Measurements from ENCODE around the gene GADD45B. TPM values are rescaled to one million over a fixed set of nuclear protein-coding genes. Genes with fewer than 3 reads are reported as not detected.
A peak's percentile ranks its signal among the peaks of the same experiment; 100 is the strongest.

The GADD45B gene
- total RNA-seq, 2 donors from 2014 or later: 40.6 to 80.0 TPM

DNA sequence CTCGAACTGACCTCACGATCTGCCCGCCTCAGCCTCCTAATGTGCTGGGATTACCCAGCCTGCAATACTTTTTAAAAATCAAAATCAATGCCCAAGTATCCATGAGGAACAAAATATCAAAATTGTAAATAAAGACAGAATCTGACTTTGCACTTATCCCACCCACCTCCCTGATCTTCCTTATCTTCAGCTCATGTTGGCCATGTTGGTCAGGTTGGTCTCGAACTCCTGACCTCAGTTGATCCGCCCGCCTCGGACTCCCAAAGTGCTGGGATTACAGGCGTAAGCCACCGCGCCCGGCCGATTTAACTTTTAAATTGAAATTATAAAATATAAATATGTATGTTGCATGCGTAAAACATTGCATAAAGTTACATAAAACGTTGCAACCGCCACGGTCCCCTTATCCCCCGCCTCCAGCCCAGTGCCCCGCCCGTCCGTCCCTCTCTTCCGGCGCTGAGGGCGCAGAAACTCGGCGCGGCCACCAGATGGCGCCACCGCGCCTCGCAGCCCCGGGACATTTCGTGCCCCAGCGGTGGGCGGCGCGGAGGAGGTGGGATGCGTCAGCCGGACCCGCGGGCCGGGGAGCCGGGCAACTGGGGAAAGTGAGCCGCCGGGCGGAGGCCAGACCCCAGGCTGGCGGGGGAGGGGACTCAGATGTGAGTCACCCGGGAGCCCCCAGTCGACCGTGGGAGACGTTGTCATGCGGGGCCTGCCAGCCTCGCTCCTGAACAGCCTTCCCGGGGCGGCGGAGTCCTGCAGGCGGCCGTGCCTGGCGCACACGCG, 1.5 kb upstream of the GADD45B start:
- peak; percentile 40 for ATAC-seq (replicated peaks)
- Mint-ChIP-seq H3K27me3 (no peaks in the 10 kb centered on the region), H3K27ac (peak overlapping the region; percentile 98)

DNA sequence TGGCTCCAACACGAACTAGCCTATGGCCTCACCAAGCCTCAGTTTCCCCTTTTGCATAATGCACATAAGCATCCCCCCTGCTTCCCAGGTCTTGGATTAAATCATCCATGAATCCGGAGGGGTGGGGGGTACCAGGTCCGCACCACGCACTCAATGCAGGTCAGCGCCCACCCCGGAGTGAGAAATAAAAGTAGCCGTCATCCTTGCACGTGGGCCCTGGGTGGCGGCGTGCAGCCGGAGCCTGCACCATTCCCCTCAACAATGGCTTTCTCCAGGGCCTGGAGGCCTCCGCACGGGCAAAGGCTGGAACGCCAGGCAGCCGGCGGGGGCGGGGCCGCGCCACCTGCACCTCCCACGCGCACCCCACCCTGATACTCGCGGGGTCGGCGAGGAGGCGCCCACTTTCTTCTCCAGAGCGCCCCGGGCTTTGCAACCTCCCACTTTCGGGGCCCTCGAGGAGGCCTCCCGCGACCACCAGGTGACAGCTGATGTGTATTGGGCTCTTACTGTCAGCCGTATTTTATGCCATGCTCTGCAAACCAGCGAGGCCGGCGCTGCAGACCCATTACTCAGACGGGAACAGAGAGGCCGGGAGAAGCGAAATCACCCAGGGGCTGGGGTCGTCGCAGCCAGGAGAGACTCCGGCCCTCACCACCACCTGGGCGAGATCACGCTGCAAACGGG, 767 bp upstream of the GADD45B start:
- peak overlapping the region; percentile 98 for H3K4me3 Mint-ChIP-seq
- H3K9me3 Mint-ChIP-seq: no peaks in the 10 kb centered on the region
- H3K27ac Mint-ChIP-seq: peak overlapping the region; percentile 98
- peaks cover 8% of the 10 kb centered on the region for H3K4me1 Mint-ChIP-seq
- no peaks in the 10 kb centered on the region for H3K27me3 Mint-ChIP-seq
- H3K36me3 Mint-ChIP-seq (ENCODE audit: low read depth): peaks cover 38% of the 10 kb centered on the region
- peak; percentile 40 for ATAC-seq (replicated peaks)

More for the DNA sequence above, 1.5 kb upstream of the GADD45B start:
- H3K36me3 Mint-ChIP-seq (ENCODE audit: low read depth): peaks cover 38% of the 10 kb centered on the region
- no peaks in the 10 kb centered on the region for H3K9me3 Mint-ChIP-seq
- H3K4me3 Mint-ChIP-seq: peak overlapping the region; percentile 98
- H3K4me1 Mint-ChIP-seq: peaks cover 12% of the 10 kb centered on the region

DNA sequence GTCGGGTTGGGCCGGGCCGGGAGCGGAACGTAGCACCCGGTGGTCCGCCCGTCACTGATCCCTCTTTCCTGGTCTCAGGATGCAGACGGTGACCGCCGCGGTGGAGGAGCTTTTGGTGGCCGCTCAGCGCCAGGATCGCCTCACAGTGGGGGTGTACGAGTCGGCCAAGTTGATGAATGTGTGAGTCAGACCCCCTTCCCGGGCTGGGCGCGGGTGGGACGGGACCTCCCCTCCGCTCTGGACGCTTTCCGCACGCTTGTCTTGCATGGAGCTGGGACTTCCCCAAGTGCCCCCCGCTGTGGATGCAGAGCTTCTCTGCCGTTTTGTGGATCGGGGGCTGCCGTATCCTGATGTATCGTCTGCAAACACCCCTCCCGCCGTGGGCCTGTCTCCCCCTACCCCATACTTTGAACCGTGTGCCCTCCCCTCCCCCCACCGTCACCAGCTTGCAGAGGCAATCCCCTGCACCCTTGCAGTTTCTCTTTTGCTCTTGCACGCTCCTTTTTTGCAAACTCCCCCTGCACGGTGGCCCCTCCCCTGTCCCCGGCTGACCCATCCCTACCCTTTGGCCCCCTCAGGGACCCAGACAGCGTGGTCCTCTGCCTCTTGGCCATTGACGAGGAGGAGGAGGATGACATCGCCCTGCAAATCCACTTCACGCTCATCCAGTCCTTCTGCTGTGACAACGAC, 669 bp downstream of the GADD45B start:
- Mint-ChIP-seq H3K9me3 (no peaks in the 10 kb centered on the region), H3K27me3 (no peaks in the 10 kb centered on the region), H3K4me1 (peaks cover 8% of the 10 kb centered on the region), H3K36me3 (ENCODE audit: low read depth) (peaks cover 38% of the 10 kb centered on the region), H3K4me3 (peak overlapping the region; percentile 98), H3K27ac (peak overlapping the region; percentile 98)
- ATAC-seq (replicated peaks): peak; percentile 49

DNA sequence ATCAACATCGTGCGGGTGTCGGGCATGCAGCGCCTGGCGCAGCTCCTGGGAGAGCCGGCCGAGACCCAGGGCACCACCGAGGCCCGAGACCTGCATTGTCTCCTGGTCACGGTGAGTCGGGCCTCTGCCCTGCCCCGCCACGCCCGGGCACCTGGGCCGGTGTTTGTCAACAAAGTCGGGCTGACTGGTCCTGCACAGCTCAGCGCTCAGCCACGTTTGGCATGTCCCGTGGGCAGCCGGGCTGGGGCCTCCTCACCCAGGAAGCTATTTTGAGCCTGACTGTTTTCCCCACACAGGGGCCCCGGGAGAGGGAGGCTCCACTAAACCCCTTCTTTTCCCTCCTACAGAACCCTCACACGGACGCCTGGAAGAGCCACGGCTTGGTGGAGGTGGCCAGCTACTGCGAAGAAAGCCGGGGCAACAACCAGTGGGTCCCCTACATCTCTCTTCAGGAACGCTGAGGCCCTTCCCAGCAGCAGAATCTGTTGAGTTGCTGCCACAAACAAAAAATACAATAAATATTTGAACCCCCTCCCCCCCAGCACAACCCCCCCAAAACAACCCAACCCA, 1.3 kb downstream of the GADD45B start:
- no peak for ATAC-seq (replicated peaks)
- peak overlapping the region; percentile 98 for H3K27ac Mint-ChIP-seq
- no peaks in the 10 kb centered on the region for H3K27me3 Mint-ChIP-seq

DNA sequence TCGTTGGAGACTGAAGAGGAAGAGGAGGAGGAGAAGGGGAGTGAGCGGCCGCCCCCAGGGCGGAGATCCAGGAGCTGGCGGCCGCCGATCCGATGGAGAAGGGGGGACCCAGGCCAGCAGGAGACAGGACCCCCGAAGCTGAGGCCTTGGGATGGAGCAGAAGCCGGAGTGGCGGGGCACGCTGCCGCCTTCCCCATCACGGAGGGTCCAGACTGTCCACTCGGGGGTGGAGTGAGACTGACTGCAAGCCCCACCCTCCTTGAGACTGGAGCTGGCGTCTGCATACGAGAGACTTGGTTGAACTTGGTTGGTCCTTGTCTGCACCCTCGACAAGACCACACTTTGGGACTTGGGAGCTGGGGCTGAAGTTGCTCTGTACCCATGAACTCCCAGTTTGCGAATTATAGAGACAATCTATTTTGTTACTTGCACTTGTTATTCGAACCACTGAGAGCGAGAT, 1.8 kb downstream of the GADD45B start:
- peak overlapping the region; percentile 98 for H3K4me3 Mint-ChIP-seq
- peak overlapping the region; percentile 98 for H3K27ac Mint-ChIP-seq
- peaks cover 38% of the 10 kb centered on the region for H3K36me3 Mint-ChIP-seq (ENCODE audit: low read depth)
- no peaks in the 10 kb centered on the region for H3K9me3 Mint-ChIP-seq
- H3K4me1 Mint-ChIP-seq: peaks cover 8% of the 10 kb centered on the region
- no peak for ATAC-seq (replicated peaks)
- H3K27me3 Mint-ChIP-seq: no peaks in the 10 kb centered on the region

More for the DNA sequence above, 1.3 kb downstream of the GADD45B start:
- peaks cover 38% of the 10 kb centered on the region for H3K36me3 Mint-ChIP-seq (ENCODE audit: low read depth)
- H3K4me3 Mint-ChIP-seq: peak overlapping the region; percentile 98
- peaks cover 8% of the 10 kb centered on the region for H3K4me1 Mint-ChIP-seq
- H3K9me3 Mint-ChIP-seq: no peaks in the 10 kb centered on the region

DNA sequence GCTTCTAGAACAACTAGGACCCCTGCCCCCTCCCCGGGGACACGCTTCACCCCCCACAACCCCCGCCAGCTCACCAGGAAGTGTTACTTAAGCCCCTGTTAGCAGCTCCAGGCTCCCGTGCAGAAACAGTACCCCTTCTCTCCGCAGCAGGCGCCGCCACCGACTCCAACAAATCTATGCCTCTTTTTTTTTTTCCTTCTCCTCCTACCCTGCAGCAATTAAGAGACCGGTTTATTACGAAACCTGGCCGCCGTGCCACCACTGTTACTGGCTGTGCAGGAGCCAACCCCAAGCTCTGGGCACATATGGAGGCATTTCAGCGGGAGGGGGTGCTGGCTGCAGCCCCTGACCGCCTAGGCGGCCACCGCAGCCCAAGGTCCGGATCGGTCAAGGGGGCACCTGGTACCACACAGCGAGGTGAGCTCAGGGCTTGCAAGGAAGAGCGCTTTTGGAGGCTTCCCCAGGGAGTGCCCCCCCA, 2.4 kb downstream of the GADD45B start:
- Mint-ChIP-seq H3K4me3 (peak overlapping the region; percentile 98), H3K9me3 (no peaks in the 10 kb centered on the region), H3K27me3 (no peaks in the 10 kb centered on the region), H3K36me3 (ENCODE audit: low read depth) (peaks cover 38% of the 10 kb centered on the region), H3K4me1 (peaks cover 8% of the 10 kb centered on the region), H3K27ac (peak overlapping the region; percentile 88)
- ATAC-seq (replicated peaks): no peak

DNA sequence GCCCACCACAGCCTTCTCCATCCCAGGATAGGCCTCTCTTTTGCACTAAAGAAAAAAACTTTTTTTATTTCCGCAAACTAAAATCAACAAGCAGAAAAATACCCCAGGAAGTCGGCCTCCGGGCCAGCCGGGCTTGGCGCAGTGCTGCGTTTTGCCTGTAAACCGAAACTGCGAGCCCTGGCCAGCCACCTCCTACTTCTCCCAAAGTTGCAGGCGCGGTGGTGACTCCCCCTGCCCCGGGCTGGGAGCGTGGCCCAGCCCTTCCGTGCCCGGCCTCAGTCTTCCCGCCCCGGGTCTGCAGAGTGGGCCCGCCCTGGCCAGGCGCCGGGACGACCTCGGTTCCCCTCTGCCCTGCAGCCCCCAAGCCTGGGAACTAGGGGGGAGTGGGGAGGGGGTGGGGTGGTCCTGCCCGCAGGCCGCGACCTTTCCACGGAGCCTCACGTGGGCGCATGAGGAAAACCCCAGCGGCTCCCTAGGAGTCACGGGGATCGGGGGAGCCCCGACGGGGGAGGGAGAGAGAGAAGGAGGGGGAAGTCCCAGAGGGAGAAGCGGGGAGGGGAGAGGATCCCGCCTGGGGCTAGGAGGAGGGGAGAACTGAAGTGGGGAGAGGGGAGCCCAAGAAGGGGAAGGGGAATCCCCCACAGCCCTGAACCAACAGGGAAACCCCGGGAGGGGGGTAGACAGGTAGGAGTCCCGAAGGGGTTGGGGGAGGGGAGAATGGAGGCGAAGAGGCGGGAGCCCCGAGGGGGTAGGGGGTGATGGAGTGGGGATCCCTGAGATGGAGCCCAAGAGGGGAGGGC, 3.0 kb downstream of the GADD45B start:
- peaks cover 4% of the 10 kb centered on the region for H3K9me3 Mint-ChIP-seq
- H3K4me3 Mint-ChIP-seq: peak overlapping the region; percentile 98
- H3K4me1 Mint-ChIP-seq: peaks cover 8% of the 10 kb centered on the region
- ATAC-seq (replicated peaks): peak; percentile 25
- peak overlapping the region; percentile 88 for H3K27ac Mint-ChIP-seq
- no peaks in the 10 kb centered on the region for H3K27me3 Mint-ChIP-seq
- H3K36me3 Mint-ChIP-seq (ENCODE audit: low read depth): peaks cover 38% of the 10 kb centered on the region

DNA sequence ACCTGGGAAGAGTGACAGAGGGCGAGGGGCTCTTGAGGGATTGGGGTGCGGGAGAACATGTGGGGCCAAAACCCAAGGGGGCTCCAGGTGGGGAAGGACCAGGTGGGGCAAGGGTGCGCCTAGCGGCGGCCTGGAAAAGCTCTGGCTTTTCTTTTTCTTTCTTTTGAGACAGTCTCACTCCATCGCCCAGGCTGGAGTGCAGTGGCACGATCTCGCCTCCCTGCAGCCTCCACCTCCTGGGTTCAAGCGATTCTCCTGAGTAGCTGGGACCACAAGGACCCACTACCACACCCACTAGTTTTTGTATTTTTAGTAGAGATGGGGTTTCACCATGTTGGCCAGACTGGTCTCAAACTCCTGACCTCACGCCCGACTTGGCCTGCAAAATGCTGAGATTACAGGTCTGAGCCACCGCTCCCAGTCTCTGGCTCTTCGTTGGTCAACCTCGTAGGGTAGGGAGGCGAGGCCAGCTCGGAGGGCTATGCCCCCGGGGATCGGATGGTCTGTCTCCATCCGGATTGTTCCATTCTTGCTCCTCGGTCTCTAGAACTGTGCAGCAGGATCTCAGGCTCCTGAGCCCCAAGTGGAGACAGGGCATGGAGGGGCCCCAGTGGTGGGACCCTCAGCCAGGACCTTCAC, 3.7 kb downstream of the GADD45B start:
- no peak overlapping the region for H3K27ac Mint-ChIP-seq
- H3K4me1 Mint-ChIP-seq: peaks cover 8% of the 10 kb centered on the region
- H3K9me3 Mint-ChIP-seq: peaks cover 5% of the 10 kb centered on the region
- no peaks in the 10 kb centered on the region for H3K27me3 Mint-ChIP-seq
- peak overlapping the region; percentile 98 for H3K4me3 Mint-ChIP-seq
- H3K36me3 Mint-ChIP-seq (ENCODE audit: low read depth): peaks cover 38% of the 10 kb centered on the region
- no peak for ATAC-seq (replicated peaks)

DNA sequence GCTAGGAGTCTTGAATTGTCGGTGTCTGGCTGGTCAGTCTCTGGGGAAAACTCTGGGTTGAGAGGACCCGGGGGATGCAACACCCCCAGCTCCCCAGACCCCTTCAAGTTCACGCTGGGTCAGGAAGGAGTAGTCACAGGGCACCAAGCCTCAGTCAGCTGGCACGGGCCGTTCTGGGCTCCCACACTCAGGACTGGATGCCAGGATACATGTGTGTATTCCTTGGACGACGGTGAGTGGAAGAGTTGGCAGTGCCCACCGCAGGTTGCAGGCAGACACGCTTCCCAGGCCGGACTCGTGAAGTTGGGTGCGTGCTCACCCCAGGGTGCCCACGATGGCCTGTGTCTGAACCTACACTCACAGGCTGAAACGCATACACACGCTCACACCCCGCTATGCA, 5.5 kb downstream of the GADD45B start:
- no peak for ATAC-seq (replicated peaks)
- H3K4me1 Mint-ChIP-seq: peaks cover 13% of the 10 kb centered on the region

DNA sequence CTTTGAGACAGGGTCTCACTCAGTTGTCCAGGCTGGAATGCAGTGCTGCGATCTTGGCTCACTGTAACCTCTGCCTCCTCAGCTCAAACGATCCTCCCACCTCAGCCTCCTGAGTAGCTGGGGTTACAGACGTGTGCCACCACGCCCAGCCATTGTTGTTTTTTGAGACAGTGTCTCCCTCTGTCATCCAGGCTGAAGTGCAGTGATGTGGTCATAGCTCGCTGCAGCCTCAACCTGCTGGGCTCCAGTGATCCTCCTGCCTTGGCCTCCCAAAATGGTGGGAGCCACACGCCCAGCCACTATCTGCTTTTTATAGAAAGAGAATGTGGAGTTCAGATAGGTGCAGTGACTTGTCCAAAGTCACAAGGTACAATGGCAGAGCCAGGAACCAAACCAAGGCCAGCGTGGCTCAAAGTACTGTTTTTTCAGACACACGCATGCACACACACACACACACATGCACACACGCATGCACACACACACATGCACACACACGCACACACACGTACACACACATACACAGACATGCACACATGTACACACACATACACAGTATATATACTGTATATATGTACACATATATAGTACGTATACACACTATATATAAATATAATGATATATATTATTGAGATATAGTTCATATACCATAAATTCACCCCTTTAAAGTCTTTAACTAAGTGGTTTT, 6.6 kb downstream of the GADD45B start:
- H3K27ac Mint-ChIP-seq: no peak overlapping the region
- ATAC-seq (replicated peaks): no peak
- no peak overlapping the region for H3K4me3 Mint-ChIP-seq
- peaks cover 15% of the 10 kb centered on the region for H3K36me3 Mint-ChIP-seq (ENCODE audit: low read depth)
- H3K27me3 Mint-ChIP-seq: no peaks in the 10 kb centered on the region
- peaks cover 5% of the 10 kb centered on the region for H3K9me3 Mint-ChIP-seq
- peaks cover 13% of the 10 kb centered on the region for H3K4me1 Mint-ChIP-seq

More for the DNA sequence above, 5.5 kb downstream of the GADD45B start:
- Mint-ChIP-seq H3K27me3 (no peaks in the 10 kb centered on the region), H3K36me3 (ENCODE audit: low read depth) (peaks cover 25% of the 10 kb centered on the region), H3K4me3 (no peak overlapping the region), H3K27ac (no peak overlapping the region), H3K9me3 (peaks cover 5% of the 10 kb centered on the region)

DNA sequence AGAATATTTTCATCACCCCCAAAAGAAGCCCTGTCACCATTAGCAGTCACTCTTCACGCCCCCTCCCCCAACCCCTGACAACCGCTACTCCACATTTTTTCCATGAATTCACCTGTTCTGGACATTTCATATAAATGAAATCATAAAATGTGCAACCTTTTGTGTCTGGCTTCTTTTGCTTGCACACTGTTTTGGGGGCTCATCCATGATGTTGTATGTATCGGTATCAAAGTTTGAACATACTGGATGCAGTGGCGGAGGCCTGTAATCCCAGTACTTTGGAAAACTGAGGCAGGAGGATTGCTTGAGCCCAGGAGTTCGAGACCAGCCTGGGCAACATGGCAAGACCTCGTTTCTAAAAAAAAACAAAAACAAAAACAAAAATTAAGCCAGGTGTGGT, 7.2 kb downstream of the GADD45B start:
- no peak for ATAC-seq (replicated peaks)
- Mint-ChIP-seq H3K9me3 (peaks cover 5% of the 10 kb centered on the region), H3K27me3 (no peaks in the 10 kb centered on the region), H3K36me3 (ENCODE audit: low read depth) (peaks cover 9% of the 10 kb centered on the region), H3K4me1 (peaks cover 11% of the 10 kb centered on the region), H3K27ac (no peak overlapping the region), H3K4me3 (no peak overlapping the region)

DNA sequence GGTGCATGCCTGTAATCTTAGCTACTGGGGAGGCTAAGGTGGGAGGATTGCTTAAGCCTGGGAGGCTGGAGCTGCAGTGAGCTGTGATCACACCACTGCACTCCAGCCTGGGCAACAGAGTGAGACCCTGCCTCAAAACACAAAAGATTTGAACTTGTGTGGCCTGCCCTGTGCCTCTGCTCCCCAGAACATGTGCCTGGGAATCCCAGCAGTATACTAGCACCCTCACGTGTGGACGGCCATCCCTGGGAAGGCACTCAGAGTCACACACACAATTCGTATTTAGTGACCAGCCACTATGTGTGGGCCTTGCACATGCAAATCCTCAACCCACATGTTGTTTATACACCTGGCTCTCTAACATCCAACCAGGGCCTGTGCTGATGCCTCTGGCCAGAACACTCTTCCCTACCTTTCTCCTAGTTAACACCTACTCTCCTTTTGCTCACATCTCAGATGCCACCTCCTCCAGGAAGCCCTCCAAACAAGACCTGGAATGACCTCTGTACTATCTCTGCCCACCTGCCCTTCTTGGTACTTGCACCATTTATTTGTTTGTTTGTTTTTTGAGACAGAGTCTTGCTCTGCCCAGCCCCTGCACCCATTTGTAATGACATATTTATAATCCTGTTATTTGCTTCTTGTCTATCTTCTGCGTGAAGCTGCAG, 7.7 kb downstream of the GADD45B start:
- Mint-ChIP-seq H3K27me3 (no peaks in the 10 kb centered on the region), H3K27ac (no peak overlapping the region), H3K36me3 (ENCODE audit: low read depth) (peaks cover 4% of the 10 kb centered on the region), H3K9me3 (peaks cover 5% of the 10 kb centered on the region), H3K4me3 (no peak overlapping the region), H3K4me1 (peaks cover 5% of the 10 kb centered on the region)
- ATAC-seq (replicated peaks): no peak

Measured in activated T-helper 17 cell treated with anti-CD3 and anti-CD28 coated beads, Interleukin-2, amount 50 U/mL, for 72 hours (primary cell).